ENCODE results near the gene SIGLEC12. TPM values are rescaled to one million over a fixed set of nuclear protein-coding genes. Genes with fewer than 3 reads are reported as not detected.
"Not testable (repeated sequence)": the region's sequence is repeated elsewhere in the genome, so short reads cannot be mapped to it uniquely, and the experiment has no call there.

Gene SIGLEC12
- total RNA-seq, 1 donor from 2014 or later, result not detected

- TF ChIP-seq CTCF (conservative IDR thresholded peaks at IDR 0.05), result no peak
- no peak overlapping the region for H3K27ac Mint-ChIP-seq
- DNase-seq (ENCODE audit: extremely low spot score, unreplicated experiment), result peak; percentile 27
- no peaks in the 10 kb centered on the region for H3K4me1 Mint-ChIP-seq (ENCODE audit: unreplicated experiment)
- peaks cover 56% of the 10 kb centered on the region for H3K27me3 Mint-ChIP-seq
- H3K4me3 Mint-ChIP-seq, result no peak overlapping the region
- H3K9me3 Mint-ChIP-seq, result no peaks in the 10 kb centered on the region
- no peaks in the 10 kb centered on the region for H3K36me3 Mint-ChIP-seq
Measured at GRCh38 chr19:51467864-51468544, 33.6 kb downstream of the SIGLEC12 start.

GRCh38 chr19:51466723-51467122, 34.9 kb downstream of the SIGLEC12 start:
- TF ChIP-seq CTCF (conservative IDR thresholded peaks at IDR 0.05), result no peak
- no peaks in the 10 kb centered on the region for H3K9me3 Mint-ChIP-seq
- DNase-seq (ENCODE audit: extremely low spot score, unreplicated experiment), result no peak
- H3K4me1 Mint-ChIP-seq (ENCODE audit: unreplicated experiment), result no peaks in the 10 kb centered on the region
- peaks cover 57% of the 10 kb centered on the region for H3K27me3 Mint-ChIP-seq
- H3K4me3 Mint-ChIP-seq, result no peak overlapping the region
- H3K36me3 Mint-ChIP-seq, result no peaks in the 10 kb centered on the region
- H3K27ac Mint-ChIP-seq, result no peak overlapping the region

- not testable (repeated sequence) for H3K36me3 Mint-ChIP-seq; H3K4me1 Mint-ChIP-seq (ENCODE audit: unreplicated experiment); H3K27ac Mint-ChIP-seq; H3K4me3 Mint-ChIP-seq; DNase-seq (ENCODE audit: extremely low spot score, unreplicated experiment); H3K9me3 Mint-ChIP-seq
- H3K27me3 Mint-ChIP-seq, result peaks cover 65% of the 10 kb centered on the region
Measured at GRCh38 chr19:51463976-51464581, 37.5 kb downstream of the SIGLEC12 start.

- Mint-ChIP-seq H3K9me3 (no peaks in the 10 kb centered on the region), H3K4me1 (ENCODE audit: unreplicated experiment) (no peaks in the 10 kb centered on the region), H3K27me3 (peaks cover 54% of the 10 kb centered on the region), H3K36me3 (no peaks in the 10 kb centered on the region), H3K4me3 (no peak overlapping the region), H3K27ac (no peak overlapping the region)
- peak; percentile 48 for DNase-seq (ENCODE audit: extremely low spot score, unreplicated experiment)
- TF ChIP-seq CTCF (conservative IDR thresholded peaks at IDR 0.05), result no peak
Measured at GRCh38 chr19:51462681-51463080, 38.9 kb downstream of the SIGLEC12 start.

GRCh38 chr19:51462276-51462675, 39.3 kb downstream of the SIGLEC12 start:
- H3K27me3 Mint-ChIP-seq, result peaks cover 50% of the 10 kb centered on the region
- no peak overlapping the region for H3K27ac Mint-ChIP-seq
- peak; percentile 48 for DNase-seq (ENCODE audit: extremely low spot score, unreplicated experiment)
- H3K9me3 Mint-ChIP-seq, result no peaks in the 10 kb centered on the region
- H3K4me1 Mint-ChIP-seq (ENCODE audit: unreplicated experiment), result no peaks in the 10 kb centered on the region
- H3K36me3 Mint-ChIP-seq, result no peaks in the 10 kb centered on the region
- H3K4me3 Mint-ChIP-seq, result no peak overlapping the region
- no peak for TF ChIP-seq CTCF (conservative IDR thresholded peaks at IDR 0.05)

- Mint-ChIP-seq H3K9me3 (no peaks in the 10 kb centered on the region), H3K36me3 (no peaks in the 10 kb centered on the region), H3K27me3 (peaks cover 44% of the 10 kb centered on the region), H3K4me3 (no peak overlapping the region), H3K4me1 (ENCODE audit: unreplicated experiment) (no peaks in the 10 kb centered on the region), H3K27ac (no peak overlapping the region)
- TF ChIP-seq CTCF (conservative IDR thresholded peaks at IDR 0.05), result no peak
- DNase-seq (ENCODE audit: extremely low spot score, unreplicated experiment), result peak; percentile 44
Measured at GRCh38 chr19:51461723-51462161, 39.9 kb downstream of the SIGLEC12 start.
